ENCODE measurements around the gene PPP3R1.
"Not testable (repeated sequence)": the region's sequence is repeated elsewhere in the genome, so short reads cannot be mapped to it uniquely, and the experiment has no call there.

PPP3R1 gene

DNA sequence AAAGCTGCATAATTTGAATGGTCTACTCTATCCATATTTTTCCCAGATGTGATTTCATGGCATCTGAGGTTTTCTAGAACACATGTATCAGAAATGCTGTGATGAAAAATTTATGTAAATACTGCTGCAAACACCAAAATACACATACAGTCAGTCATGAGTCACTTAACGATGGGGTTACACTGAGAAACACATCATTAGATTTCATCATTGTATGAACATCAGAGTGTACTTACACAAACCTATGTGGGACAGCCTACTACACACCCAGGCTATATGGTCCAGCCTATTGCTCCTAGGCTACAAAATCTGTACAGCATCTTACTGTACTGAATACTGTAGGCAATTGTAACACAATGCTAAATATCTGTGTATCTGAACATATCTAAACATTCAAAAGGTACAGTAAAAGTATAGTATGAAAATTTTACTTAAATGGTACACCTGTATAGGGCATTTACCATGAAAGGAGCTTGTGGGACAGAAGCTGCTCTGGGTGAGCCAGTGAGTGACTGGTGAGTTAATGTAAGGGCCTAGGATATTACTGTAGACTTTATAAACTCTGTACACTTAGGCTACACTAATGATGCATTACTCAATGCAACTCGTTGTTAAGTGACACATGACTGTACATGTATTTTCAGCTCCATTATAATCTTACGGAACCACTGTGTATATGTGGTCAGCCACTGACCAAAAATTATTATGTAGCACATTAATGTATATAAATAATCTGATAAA, 61.2 kb downstream of the PPP3R1 start:
- peaks cover 87% of the 10 kb centered on the region for H3K4me1 Mint-ChIP-seq

GRCh38 chr2:68189991-68190784, 62.1 kb downstream of the PPP3R1 start:
- Mint-ChIP-seq H3K36me3 (peaks cover 9% of the 10 kb centered on the region), H3K9me3 (no peaks in the 10 kb centered on the region), H3K27ac (peak overlapping the region; percentile 88), H3K27me3 (no peaks in the 10 kb centered on the region), H3K4me3 (peak overlapping the region; percentile 28), H3K4me1 (peaks cover 86% of the 10 kb centered on the region)

More for the DNA sequence above, 61.2 kb downstream of the PPP3R1 start:
- Mint-ChIP-seq H3K27ac (peak overlapping the region; percentile 88), H3K36me3 (peaks cover 6% of the 10 kb centered on the region), H3K9me3 (no peaks in the 10 kb centered on the region), H3K4me3 (peak overlapping the region; percentile 28), H3K27me3 (no peaks in the 10 kb centered on the region)

GRCh38 chr2:68188831-68189230, 63.5 kb downstream of the PPP3R1 start:
- no peaks in the 10 kb centered on the region for H3K9me3 Mint-ChIP-seq
- H3K27ac Mint-ChIP-seq, result peak overlapping the region; percentile 60
- peaks cover 14% of the 10 kb centered on the region for H3K36me3 Mint-ChIP-seq
- no peaks in the 10 kb centered on the region for H3K27me3 Mint-ChIP-seq
- peak overlapping the region; percentile 30 for H3K4me3 Mint-ChIP-seq
- peaks cover 85% of the 10 kb centered on the region for H3K4me1 Mint-ChIP-seq

DNA sequence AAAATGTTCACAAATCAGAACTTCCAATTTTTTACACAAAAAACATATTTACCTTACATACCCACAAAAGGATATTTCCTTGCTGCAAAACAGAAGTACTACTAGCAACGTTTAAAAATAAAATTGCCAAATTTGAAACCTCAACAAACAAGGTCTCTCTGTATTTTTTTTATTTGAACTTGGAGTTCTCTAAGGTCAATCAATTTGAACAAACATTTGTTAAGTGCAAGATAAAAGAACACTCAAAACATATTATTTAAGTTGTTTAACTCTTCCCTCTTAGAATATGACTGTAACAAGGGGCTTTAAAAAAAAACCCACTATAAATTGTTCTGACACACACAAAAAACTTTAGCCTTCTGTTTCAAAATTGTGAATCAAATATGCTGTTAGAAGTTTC, 65.0 kb downstream of the PPP3R1 start:
- H3K9me3 Mint-ChIP-seq, result no peaks in the 10 kb centered on the region
- H3K27ac Mint-ChIP-seq, result peak overlapping the region; percentile 77
- no peak overlapping the region for H3K4me3 Mint-ChIP-seq
- peaks cover 70% of the 10 kb centered on the region for H3K4me1 Mint-ChIP-seq
- peaks cover 14% of the 10 kb centered on the region for H3K36me3 Mint-ChIP-seq
- H3K27me3 Mint-ChIP-seq, result no peaks in the 10 kb centered on the region

DNA sequence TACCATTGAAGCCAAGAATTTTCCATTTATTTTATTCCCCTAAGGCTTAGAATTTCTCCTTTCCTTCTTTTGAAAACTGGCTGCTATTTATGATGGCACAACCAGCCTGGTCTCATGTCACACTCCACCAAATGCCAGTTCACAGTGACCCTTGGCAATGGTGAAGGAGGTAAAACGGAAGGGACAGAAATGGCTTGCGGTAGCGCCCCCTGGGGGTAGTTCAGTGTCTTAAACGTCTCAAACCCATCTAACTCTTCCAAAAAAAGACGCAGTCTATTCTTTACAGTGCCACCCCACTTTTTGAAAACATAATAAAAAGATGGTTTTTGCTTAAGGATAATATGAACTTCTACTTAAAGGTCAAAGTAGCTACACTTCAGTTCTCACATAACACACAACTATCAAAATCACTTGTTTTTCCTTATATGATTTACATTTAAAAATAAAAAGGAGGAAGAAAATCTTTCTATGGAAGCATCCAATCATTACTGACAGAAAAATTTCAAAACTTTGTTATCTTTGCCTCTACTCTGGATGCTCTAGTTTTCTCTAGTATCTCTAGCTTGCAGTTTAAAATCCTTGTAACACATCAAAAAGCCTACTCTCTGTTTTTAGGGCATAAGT, 66.7 kb downstream of the PPP3R1 start:
- peaks cover 53% of the 10 kb centered on the region for H3K4me1 Mint-ChIP-seq
- H3K9me3 Mint-ChIP-seq, result no peaks in the 10 kb centered on the region
- H3K4me3 Mint-ChIP-seq, result no peak overlapping the region
- peak overlapping the region; percentile 86 for H3K27ac Mint-ChIP-seq
- H3K27me3 Mint-ChIP-seq, result no peaks in the 10 kb centered on the region
- H3K36me3 Mint-ChIP-seq, result peaks cover 15% of the 10 kb centered on the region

- Mint-ChIP-seq H3K9me3 (no peaks in the 10 kb centered on the region), H3K4me1 (peaks cover 47% of the 10 kb centered on the region), H3K4me3 (no peak overlapping the region), H3K36me3 (peaks cover 17% of the 10 kb centered on the region), H3K27ac (peak overlapping the region; percentile 74), H3K27me3 (no peaks in the 10 kb centered on the region)
Measured at GRCh38 chr2:68182902-68183301, 69.4 kb downstream of the PPP3R1 start.

GRCh38 chr2:68178954-68179627, 73.2 kb downstream of the PPP3R1 start:
- Mint-ChIP-seq H3K27me3 (no peaks in the 10 kb centered on the region), H3K4me3 (no peak overlapping the region), H3K27ac (peak overlapping the region; percentile 41), H3K4me1 (peaks cover 20% of the 10 kb centered on the region), H3K36me3 (peaks cover 7% of the 10 kb centered on the region), H3K9me3 (no peaks in the 10 kb centered on the region)

DNA sequence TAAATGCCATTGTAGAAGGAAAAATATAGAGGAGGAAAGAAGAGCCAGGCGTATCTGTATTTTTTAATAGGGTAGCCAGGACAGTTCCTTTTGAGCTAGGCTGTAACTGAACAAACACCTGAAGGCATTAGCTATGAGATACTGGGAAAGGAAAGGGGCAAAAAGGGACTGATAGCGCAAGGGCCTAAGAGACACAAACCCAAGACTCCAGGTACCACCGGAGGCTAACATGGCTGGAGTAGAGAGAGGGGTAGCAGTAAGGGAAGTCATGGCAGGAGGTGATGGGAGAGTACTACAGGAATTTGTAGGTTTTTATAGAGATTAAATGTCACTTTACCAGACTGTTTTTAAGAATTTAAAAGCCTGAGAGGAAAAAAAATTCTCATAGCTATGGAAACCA, 73.9 kb downstream of the PPP3R1 start:
- Mint-ChIP-seq H3K4me3 (no peak overlapping the region), H3K36me3 (peaks cover 7% of the 10 kb centered on the region), H3K27ac (peak overlapping the region; percentile 81), H3K27me3 (no peaks in the 10 kb centered on the region), H3K9me3 (no peaks in the 10 kb centered on the region), H3K4me1 (peaks cover 22% of the 10 kb centered on the region)

DNA sequence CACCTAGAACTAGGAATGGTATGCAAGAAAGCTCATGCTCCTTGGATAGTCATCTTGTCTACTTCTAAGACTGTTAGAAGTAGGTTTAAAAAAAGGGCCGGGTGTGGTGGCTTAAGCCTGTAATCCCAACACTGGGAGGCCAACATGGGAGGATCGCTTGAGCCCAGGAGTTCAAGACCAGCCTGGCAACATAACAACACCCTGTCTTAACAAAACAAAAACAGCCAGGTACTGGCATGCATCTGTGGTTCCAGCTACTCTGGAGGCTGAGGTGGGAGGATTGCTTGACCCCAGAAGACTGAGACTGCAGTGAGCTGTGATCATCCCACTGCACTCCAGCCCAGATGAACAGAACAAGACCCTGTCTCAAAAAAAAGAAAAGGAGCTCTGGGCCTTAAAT, 74.8 kb downstream of the PPP3R1 start:
- H3K27me3 Mint-ChIP-seq, result no peaks in the 10 kb centered on the region
- no peak overlapping the region for H3K4me3 Mint-ChIP-seq
- peaks cover 12% of the 10 kb centered on the region for H3K36me3 Mint-ChIP-seq
- peak overlapping the region; percentile 62 for H3K27ac Mint-ChIP-seq
- H3K4me1 Mint-ChIP-seq, result peaks cover 27% of the 10 kb centered on the region
- H3K9me3 Mint-ChIP-seq, result no peaks in the 10 kb centered on the region

DNA sequence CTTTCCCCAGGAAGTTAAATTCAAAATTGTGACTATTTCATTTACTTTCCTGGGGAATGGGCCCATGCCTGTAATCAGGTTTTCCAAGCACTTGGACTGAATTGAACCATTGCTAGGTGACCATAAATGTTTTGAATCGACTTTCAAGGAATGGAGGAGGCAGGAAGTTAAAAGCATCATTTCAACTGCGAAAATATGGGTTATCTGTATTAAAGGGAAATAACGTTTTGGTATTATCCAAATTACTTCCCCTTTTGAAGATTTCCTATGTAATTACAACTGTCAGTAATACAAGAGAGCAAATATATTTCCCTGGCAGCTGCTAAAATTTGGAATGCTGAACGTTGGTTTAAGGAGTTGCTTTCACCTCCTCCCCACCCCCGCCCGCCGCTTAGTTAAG, 75.7 kb downstream of the PPP3R1 start:
- H3K9me3 Mint-ChIP-seq, result no peaks in the 10 kb centered on the region
- H3K4me3 Mint-ChIP-seq, result no peak overlapping the region
- H3K27ac Mint-ChIP-seq, result peak overlapping the region; percentile 59
- no peaks in the 10 kb centered on the region for H3K27me3 Mint-ChIP-seq
- peaks cover 12% of the 10 kb centered on the region for H3K36me3 Mint-ChIP-seq
- peaks cover 27% of the 10 kb centered on the region for H3K4me1 Mint-ChIP-seq

DNA sequence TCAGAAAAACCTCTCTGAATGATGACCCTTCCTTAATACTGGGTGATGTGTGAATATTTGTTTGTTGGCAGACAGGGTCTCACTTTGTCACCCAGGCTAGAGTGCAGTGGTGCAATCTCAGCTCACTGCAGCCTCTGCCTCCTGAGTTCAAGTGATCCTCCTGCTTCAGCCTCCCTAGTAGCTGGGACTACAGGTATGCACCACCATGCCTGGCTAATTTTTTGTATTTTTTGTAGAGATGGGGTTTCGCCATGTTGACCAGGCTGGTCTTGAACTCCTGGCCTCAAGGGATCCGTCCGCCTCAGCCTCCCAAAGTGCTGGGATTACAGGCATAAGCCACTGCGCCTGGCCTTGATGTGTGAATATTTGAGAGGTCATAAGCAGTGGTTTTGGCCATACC, 77.1 kb downstream of the PPP3R1 start:
- peaks cover 27% of the 10 kb centered on the region for H3K4me1 Mint-ChIP-seq
- not testable (repeated sequence) for H3K4me3 Mint-ChIP-seq, H3K27me3 Mint-ChIP-seq, H3K27ac Mint-ChIP-seq, H3K9me3 Mint-ChIP-seq
- peaks cover 12% of the 10 kb centered on the region for H3K36me3 Mint-ChIP-seq

DNA sequence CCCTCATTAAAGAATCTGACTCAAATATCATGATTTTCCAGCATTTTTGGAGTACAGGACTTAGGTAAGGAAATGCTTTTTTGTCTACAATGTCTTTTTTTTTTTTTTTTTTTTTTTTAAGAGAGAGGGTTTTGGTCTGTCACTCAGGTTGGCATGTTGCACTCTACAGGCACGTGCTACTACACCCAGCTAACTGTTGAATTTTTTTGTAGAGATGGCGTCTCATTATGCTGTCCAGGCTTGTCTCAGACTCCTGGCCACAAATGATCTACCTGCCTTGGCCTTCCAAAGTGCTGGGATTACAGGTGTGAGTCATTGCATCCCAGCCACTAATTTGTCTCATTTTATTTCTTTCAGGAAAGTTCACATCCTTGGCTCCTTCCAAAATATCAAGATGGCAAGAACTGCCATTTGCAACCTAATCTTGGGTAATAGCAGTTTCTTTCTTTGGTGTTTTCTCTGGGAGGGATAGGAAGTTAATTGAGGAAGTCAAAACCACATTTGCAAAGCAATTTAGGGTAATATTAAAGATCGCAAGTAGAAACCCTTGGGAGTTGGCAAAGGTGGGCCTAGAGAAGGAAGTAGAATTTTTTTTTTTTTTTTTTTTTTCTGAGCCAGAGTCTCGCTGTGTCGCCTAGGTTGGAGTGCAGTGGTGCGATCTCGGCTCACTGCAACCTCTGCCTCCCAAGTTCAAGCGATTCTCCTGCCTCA, 79.2 kb downstream of the PPP3R1 start:
- H3K4me1 Mint-ChIP-seq, result peaks cover 14% of the 10 kb centered on the region
- no peak overlapping the region for H3K27ac Mint-ChIP-seq
- no peaks in the 10 kb centered on the region for H3K9me3 Mint-ChIP-seq
- H3K27me3 Mint-ChIP-seq, result no peaks in the 10 kb centered on the region
- peaks cover 9% of the 10 kb centered on the region for H3K36me3 Mint-ChIP-seq
- no peak overlapping the region for H3K4me3 Mint-ChIP-seq

DNA sequence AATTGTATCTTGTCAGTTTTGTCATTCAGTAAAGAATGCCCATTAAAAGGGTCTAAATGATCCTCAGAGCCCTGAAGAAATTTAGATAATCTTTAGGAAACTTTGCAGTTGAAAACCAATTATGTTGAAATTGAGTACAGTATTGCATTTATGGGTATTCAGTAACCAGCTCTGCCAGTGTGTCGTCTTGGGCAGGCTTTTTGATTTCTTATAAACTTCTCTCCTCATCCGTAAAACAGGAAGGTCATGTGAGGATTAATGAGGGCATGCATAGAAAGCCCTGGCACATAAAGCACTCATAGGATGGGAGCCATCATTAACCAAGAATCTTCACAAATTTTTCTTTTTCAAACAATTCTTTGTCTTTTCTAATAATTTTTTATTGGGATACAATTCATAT, 79.8 kb downstream of the PPP3R1 start:
- H3K27me3 Mint-ChIP-seq, result no peaks in the 10 kb centered on the region
- H3K27ac Mint-ChIP-seq, result no peak overlapping the region
- H3K4me3 Mint-ChIP-seq, result no peak overlapping the region
- H3K36me3 Mint-ChIP-seq, result peaks cover 10% of the 10 kb centered on the region
- H3K9me3 Mint-ChIP-seq, result no peaks in the 10 kb centered on the region
- peaks cover 19% of the 10 kb centered on the region for H3K4me1 Mint-ChIP-seq

GRCh38 chr2:68171684-68172083, 80.6 kb downstream of the PPP3R1 start:
- H3K27me3 Mint-ChIP-seq, result no peaks in the 10 kb centered on the region
- peaks cover 15% of the 10 kb centered on the region for H3K36me3 Mint-ChIP-seq
- H3K27ac Mint-ChIP-seq, result no peak overlapping the region
- H3K9me3 Mint-ChIP-seq, result no peaks in the 10 kb centered on the region
- H3K4me1 Mint-ChIP-seq, result peaks cover 22% of the 10 kb centered on the region
- H3K4me3 Mint-ChIP-seq, result no peak overlapping the region

- H3K36me3 Mint-ChIP-seq, result peaks cover 17% of the 10 kb centered on the region
- H3K4me1 Mint-ChIP-seq, result peaks cover 27% of the 10 kb centered on the region
- H3K27ac Mint-ChIP-seq, result no peak overlapping the region
- no peaks in the 10 kb centered on the region for H3K9me3 Mint-ChIP-seq
- no peak overlapping the region for H3K4me3 Mint-ChIP-seq
- no peaks in the 10 kb centered on the region for H3K27me3 Mint-ChIP-seq
Measured at GRCh38 chr2:68171146-68171545, 81.2 kb downstream of the PPP3R1 start.
